ENCODE measurements around the gene SKP1.

The SKP1 gene

GRCh38 chr5:134124289-134125038 lies 52.3 kb downstream of the SKP1 start:
- TF ChIP-seq CTCF (IDR thresholded peaks at IDR 0.05; ENCODE audit: low read depth, low read length): no peak
- no peak overlapping the region for H3K27ac ChIP-seq
- DNase-seq: no peak
- no peak overlapping the region for H3K4me3 ChIP-seq (ENCODE audit: low read depth, low read length)
- no peaks in the 10 kb centered on the region for H3K27me3 ChIP-seq (ENCODE audit: insufficient read depth, low read depth, severe bottlenecking)
- H3K9me3 ChIP-seq (ENCODE audit: severe bottlenecking): no peaks in the 10 kb centered on the region
- H3K36me3 ChIP-seq: peaks cover 15% of the 10 kb centered on the region

DNA sequence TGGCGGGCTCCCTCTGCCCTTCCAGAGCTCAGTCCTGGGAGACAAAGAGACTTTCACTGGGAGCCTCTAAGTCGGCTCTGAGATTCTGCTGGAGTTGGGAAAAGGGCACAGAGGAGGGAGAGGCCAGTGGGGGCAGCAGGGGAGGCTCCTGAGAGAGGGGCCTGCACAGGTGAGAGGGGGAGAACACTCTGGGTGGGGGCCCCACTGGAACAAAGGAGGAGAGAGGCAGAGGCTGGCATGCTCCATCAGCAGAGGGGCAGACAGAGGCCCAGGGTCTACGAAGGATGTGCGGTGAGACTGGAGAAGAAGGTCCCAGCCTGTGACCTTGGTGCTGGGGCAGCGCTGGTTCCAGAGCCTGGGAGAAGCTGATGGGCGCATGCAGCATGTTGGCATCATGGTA lies 53.4 kb downstream of the SKP1 start:
- H3K27ac ChIP-seq: no peak overlapping the region
- no peak for TF ChIP-seq CTCF (IDR thresholded peaks at IDR 0.05; ENCODE audit: low read depth, low read length)
- peaks cover 11% of the 10 kb centered on the region for H3K36me3 ChIP-seq
- no peak overlapping the region for H3K4me3 ChIP-seq (ENCODE audit: low read depth, low read length)
- no peaks in the 10 kb centered on the region for H3K27me3 ChIP-seq (ENCODE audit: insufficient read depth, low read depth, severe bottlenecking)
- H3K9me3 ChIP-seq (ENCODE audit: severe bottlenecking): no peaks in the 10 kb centered on the region
- DNase-seq: no peak

- no peak for DNase-seq
- TF ChIP-seq CTCF (IDR thresholded peaks at IDR 0.05; ENCODE audit: low read depth, low read length): no peak
- H3K36me3 ChIP-seq: peaks cover 17% of the 10 kb centered on the region
- no peak overlapping the region for H3K4me3 ChIP-seq (ENCODE audit: low read depth, low read length)
- no peaks in the 10 kb centered on the region for H3K9me3 ChIP-seq (ENCODE audit: severe bottlenecking)
- no peak overlapping the region for H3K27ac ChIP-seq
- H3K27me3 ChIP-seq (ENCODE audit: insufficient read depth, low read depth, severe bottlenecking): no peaks in the 10 kb centered on the region
Observed at GRCh38 chr5:134122530-134122929, 54.2 kb downstream of the SKP1 start.

DNA sequence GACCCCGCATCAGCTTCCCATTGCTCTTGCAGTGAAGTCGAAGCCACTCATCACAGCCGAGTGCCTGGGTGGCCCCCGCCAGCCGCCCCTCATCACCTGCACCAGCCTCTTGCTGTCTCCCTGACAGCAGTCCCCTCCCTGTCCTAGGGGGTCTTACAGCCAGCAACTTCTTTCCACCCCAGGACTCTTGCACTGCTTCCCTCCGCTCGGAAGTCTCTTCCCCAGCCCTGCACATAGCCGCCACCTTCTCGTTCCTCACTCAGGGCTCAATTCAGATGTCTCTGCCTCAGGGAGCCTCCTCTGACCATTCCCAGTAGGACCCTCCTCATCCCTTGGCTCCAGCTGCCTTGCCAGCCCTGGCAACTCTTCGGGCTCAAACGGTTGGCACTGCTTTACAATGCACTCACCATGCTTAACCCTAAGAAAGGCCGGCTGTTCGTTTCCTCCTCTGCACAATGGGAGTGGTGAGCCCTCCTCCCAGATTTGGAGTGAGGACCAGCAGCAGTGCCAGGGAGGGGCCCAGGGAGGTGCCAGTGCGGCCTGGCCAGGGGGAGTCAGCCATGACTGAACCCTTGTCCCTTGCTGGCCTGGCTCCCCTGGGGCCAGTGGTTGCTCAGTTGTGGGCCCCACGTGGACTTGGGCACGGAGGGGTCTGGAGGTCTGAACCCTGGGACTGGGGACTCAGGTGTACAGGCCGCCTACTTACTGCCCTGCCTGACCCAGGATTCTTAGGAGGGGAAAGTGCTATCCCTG lies 56.2 kb downstream of the SKP1 start:
- Histone ChIP-seq H3K27me3 (ENCODE audit: insufficient read depth, low read depth, severe bottlenecking) (no peaks in the 10 kb centered on the region), H3K27ac (no peak overlapping the region), H3K4me3 (ENCODE audit: low read depth, low read length) (no peak overlapping the region), H3K36me3 (peaks cover 27% of the 10 kb centered on the region), H3K9me3 (ENCODE audit: severe bottlenecking) (no peaks in the 10 kb centered on the region)
- no peak for DNase-seq
- TF ChIP-seq CTCF (IDR thresholded peaks at IDR 0.05; ENCODE audit: low read depth, low read length): no peak

DNA sequence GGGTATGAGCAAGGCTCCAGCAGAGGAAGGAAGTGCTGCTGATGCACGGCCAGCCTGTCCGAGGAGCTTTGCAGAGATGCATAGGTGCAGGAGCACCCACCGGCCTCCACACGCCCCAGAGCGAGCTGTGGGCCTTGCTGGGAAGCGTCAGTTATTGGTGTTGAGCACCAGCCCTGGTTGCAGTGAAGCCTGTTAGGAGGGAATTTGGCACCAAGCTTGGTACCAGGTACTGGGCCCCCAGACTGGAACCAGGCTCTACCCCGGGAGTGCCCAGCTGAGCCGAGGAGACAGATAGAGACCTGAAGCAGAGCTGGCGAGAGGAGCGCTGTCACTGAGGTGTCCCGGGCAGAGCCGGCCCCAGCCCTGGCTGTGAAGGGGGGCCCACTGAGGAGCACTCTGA lies 57.0 kb downstream of the SKP1 start:
- Histone ChIP-seq H3K9me3 (ENCODE audit: severe bottlenecking) (no peaks in the 10 kb centered on the region), H3K4me3 (ENCODE audit: low read depth, low read length) (no peak overlapping the region), H3K27me3 (ENCODE audit: insufficient read depth, low read depth, severe bottlenecking) (no peaks in the 10 kb centered on the region), H3K36me3 (peaks cover 27% of the 10 kb centered on the region), H3K27ac (no peak overlapping the region)
- DNase-seq: no peak
- TF ChIP-seq CTCF (IDR thresholded peaks at IDR 0.05; ENCODE audit: low read depth, low read length): no peak
